SK-N-SH treated with all-trans-retinoic acid at 6 μM for 48 hours (cell line): Measurements from ENCODE around the gene CXCL8.

Experiments
- ARNTL ChIP-seq: fragments of 450-650 bp; formaldehyde crosslinking; IDR thresholded peaks from 2 replicates; pipeline ENCODE4 v1.5.0; 2020; ENCODE audit warnings: low read depth, mild to moderate bottlenecking, moderate library complexity, borderline replicate concordance
- CSDC2 ChIP-seq: fragments of 250-450 bp; sonication (Bioruptor Pico); IDR thresholded peaks from 2 replicates; pipeline ENCODE4 v1.5.0; 2020; ENCODE audit warnings: mild to moderate bottlenecking, moderate library complexity
- ESRRG ChIP-seq: fragments of 250-450 bp; sonication (Bioruptor Pico); IDR thresholded peaks from 2 replicates; pipeline ENCODE4 v1.6.1; 2021; ENCODE audit warnings: mild to moderate bottlenecking
- SNAI2 ChIP-seq: fragments of 250-450 bp; sonication (Bioruptor Pico); IDR thresholded peaks from 2 replicates; pipeline ENCODE4 v1.5.0; 2020; ENCODE audit warnings: mild to moderate bottlenecking, moderate library complexity
- TCF4 ChIP-seq: fragments of 250-450 bp; sonication (Bioruptor Pico); IDR thresholded peaks from 2 replicates; pipeline ENCODE4 v1.8.0; 2021; ENCODE audit warnings: mild to moderate bottlenecking, moderate library complexity, borderline replicate concordance
- ZC3H10 ChIP-seq: fragments of 250-450 bp; sonication (Bioruptor Pico); IDR thresholded peaks from 2 replicates; pipeline ENCODE4 v1.5.1; 2021; ENCODE audit warnings: mild to moderate bottlenecking, moderate library complexity
- ZFP3 ChIP-seq: fragments of 250-450 bp; sonication (Bioruptor Pico); IDR thresholded peaks from 2 replicates; pipeline ENCODE4 v1.5.0; 2020; ENCODE audit warnings: mild to moderate bottlenecking, moderate library complexity
- ZFP30 ChIP-seq: fragments of 450-650 bp; formaldehyde crosslinking; IDR thresholded peaks from 2 replicates; pipeline ENCODE4 v1.5.0; 2022; ENCODE audit warnings: mild to moderate bottlenecking, moderate library complexity
- ZNF565 ChIP-seq: fragments of 450-650 bp; formaldehyde crosslinking; conservative IDR thresholded peaks from 2 replicates; pipeline ENCODE4 v1.5.0; 2020; ENCODE audit warnings: low read depth, mild to moderate bottlenecking, moderate library complexity
- TF ChIP-seq, protein P1 (sequence below): fragments of 250-450 bp; sonication (Bioruptor Pico); IDR thresholded peaks from 2 replicates; pipeline ENCODE4 v1.5.1; 2020; ENCODE audit warnings: low read depth, mild to moderate bottlenecking, moderate library complexity
- TF ChIP-seq, protein P2 (sequence below): fragments of 250-450 bp; sonication (Bioruptor Pico); IDR thresholded peaks from 2 replicates; pipeline ENCODE4 v1.8.0; 2020; ENCODE audit warnings: mild to moderate bottlenecking, moderate library complexity, borderline replicate concordance
- TF ChIP-seq, protein P3 (sequence below): fragments of 250-450 bp; sonication (Bioruptor Pico); IDR thresholded peaks from 2 replicates; pipeline ENCODE4 v1.5.0; 2020; ENCODE audit warnings: mild to moderate bottlenecking, moderate library complexity

DNA sequence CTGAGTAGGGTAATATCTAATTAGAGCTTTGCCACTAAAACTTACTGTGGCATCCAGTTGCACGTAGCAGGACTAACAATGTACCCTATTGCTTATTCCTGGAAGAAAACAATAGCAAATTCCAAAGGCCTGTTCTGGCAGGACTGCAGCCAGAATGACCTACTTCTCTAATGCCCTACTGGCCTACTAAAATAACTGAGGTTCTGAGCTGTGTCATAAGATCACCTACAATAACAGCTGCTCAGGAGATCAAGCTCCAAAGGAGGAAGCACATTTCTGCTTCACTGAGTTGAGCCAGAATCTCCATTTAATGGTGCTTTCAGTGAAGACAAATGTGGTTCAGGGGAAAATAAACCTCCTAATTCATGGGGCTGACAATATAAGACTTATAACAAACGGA lies 42.2 kb upstream of the CXCL8 start:
- TF ChIP-seq ARNTL (CRISPR knock-in tag) (no peak), ZFP30 (CRISPR knock-in tag) (no peak), ZC3H10 (CRISPR knock-in tag) (no peak), SNAI2 (CRISPR knock-in tag) (no peak), ZFP3 (no peak), ZNF565 (CRISPR knock-in tag) (no peak), CSDC2 (no peak), ESRRG (CRISPR knock-in tag) (no peak), TCF4 (no peak)
- TF ChIP-seq, protein P1, sequence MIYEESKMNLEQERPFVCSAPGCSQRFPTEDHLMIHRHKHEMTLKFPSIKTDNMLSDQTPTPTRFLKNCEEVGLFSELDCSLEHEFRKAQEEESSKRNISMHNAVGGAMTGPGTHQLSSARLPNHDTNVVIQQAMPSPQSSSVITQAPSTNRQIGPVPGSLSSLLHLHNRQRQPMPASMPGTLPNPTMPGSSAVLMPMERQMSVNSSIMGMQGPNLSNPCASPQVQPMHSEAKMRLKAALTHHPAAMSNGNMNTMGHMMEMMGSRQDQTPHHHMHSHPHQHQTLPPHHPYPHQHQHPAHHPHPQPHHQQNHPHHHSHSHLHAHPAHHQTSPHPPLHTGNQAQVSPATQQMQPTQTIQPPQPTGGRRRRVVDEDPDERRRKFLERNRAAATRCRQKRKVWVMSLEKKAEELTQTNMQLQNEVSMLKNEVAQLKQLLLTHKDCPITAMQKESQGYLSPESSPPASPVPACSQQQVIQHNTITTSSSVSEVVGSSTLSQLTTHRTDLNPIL (CRISPR knock-in tag) = no peak
- TF ChIP-seq, protein P2, sequence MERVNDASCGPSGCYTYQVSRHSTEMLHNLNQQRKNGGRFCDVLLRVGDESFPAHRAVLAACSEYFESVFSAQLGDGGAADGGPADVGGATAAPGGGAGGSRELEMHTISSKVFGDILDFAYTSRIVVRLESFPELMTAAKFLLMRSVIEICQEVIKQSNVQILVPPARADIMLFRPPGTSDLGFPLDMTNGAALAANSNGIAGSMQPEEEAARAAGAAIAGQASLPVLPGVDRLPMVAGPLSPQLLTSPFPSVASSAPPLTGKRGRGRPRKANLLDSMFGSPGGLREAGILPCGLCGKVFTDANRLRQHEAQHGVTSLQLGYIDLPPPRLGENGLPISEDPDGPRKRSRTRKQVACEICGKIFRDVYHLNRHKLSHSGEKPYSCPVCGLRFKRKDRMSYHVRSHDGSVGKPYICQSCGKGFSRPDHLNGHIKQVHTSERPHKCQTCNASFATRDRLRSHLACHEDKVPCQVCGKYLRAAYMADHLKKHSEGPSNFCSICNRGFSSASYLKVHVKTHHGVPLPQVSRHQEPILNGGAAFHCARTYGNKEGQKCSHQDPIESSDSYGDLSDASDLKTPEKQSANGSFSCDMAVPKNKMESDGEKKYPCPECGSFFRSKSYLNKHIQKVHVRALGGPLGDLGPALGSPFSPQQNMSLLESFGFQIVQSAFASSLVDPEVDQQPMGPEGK (CRISPR knock-in tag) = no peak
- TF ChIP-seq, protein P3, sequence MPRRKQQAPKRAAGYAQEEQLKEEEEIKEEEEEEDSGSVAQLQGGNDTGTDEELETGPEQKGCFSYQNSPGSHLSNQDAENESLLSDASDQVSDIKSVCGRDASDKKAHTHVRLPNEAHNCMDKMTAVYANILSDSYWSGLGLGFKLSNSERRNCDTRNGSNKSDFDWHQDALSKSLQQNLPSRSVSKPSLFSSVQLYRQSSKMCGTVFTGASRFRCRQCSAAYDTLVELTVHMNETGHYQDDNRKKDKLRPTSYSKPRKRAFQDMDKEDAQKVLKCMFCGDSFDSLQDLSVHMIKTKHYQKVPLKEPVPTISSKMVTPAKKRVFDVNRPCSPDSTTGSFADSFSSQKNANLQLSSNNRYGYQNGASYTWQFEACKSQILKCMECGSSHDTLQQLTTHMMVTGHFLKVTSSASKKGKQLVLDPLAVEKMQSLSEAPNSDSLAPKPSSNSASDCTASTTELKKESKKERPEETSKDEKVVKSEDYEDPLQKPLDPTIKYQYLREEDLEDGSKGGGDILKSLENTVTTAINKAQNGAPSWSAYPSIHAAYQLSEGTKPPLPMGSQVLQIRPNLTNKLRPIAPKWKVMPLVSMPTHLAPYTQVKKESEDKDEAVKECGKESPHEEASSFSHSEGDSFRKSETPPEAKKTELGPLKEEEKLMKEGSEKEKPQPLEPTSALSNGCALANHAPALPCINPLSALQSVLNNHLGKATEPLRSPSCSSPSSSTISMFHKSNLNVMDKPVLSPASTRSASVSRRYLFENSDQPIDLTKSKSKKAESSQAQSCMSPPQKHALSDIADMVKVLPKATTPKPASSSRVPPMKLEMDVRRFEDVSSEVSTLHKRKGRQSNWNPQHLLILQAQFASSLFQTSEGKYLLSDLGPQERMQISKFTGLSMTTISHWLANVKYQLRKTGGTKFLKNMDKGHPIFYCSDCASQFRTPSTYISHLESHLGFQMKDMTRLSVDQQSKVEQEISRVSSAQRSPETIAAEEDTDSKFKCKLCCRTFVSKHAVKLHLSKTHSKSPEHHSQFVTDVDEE (CRISPR knock-in tag) = no peak
